Stomach smooth muscle (tissue), 2 donors: Measurements from ENCODE around the gene PDE4C.

Source experiments
- H3K27ac ChIP-seq: one replicate; pipeline ENCODE4 v1.7.0; 2013; ENCODE audit warnings: mild to moderate bottlenecking, low read length, inconsistent platforms
- H3K27me3 ChIP-seq, 2 donors: one replicate each; pipeline ENCODE4 v1.7.0; 2013; ENCODE audit warnings: low read length in 2 of 2; ENCODE audit not compliant: insufficient read depth in 2 of 2, control insufficient read depth in 1 of 2
- H3K36me3 ChIP-seq, 2 donors: one replicate each; pipeline ENCODE4 v1.7.0; 2013; ENCODE audit warnings: low read length in 2 of 2; ENCODE audit not compliant: control insufficient read depth in 2 of 2, insufficient read depth in 2 of 2
- H3K4me1 ChIP-seq: one replicate; pipeline ENCODE4 v1.7.0; 2013; ENCODE audit warnings: low read length; ENCODE audit not compliant: control insufficient read depth, insufficient read depth
- H3K4me3 ChIP-seq, 2 donors: one replicate each; pipeline ENCODE4 v1.7.0; 2013; ENCODE audit warnings: low read length in 2 of 2
- H3K9ac ChIP-seq, 2 donors: one replicate each; pipeline ENCODE4 v1.7.0; 2013; ENCODE audit warnings: low read length in 2 of 2, mild to moderate bottlenecking in 1 of 2
- H3K9me3 ChIP-seq, 2 donors: one replicate each; pipeline ENCODE4 v1.7.0; 2013; ENCODE audit warnings: low read length in 2 of 2; ENCODE audit not compliant: control insufficient read depth in 2 of 2
- donor health status: healthy.
- donor health status: Pancreatic carcinoma.

PDE4C gene

GRCh38 chr19:18194554-18195238 is 31.5 kb downstream of the PDE4C start:
- H3K36me3 ChIP-seq, result peaks cover 8 to 26% of the 10 kb centered on the region in 2 donors
- H3K4me1 ChIP-seq, result peaks cover 27% of the 10 kb centered on the region
- H3K9me3 ChIP-seq, result no peaks in the 10 kb centered on the region
- H3K4me3 ChIP-seq, result peak overlapping the region; percentile 81 to 83
- peak overlapping the region; percentile 97 for H3K27ac ChIP-seq
- peak overlapping the region; percentile 82 to 89 for H3K9ac ChIP-seq
- no peaks in the 10 kb centered on the region for H3K27me3 ChIP-seq

- Histone ChIP-seq H3K4me1 (peaks cover 27% of the 10 kb centered on the region), H3K27me3 (no peaks in the 10 kb centered on the region), H3K4me3 (peak overlapping the region; percentile 81 to 83), H3K9me3 (no peaks in the 10 kb centered on the region), H3K9ac (peak overlapping the region; percentile 82 to 89), H3K36me3 (peaks cover 8 to 26% of the 10 kb centered on the region in 2 donors), H3K27ac (peak overlapping the region; percentile 97)
Observed at GRCh38 chr19:18194181-18194530, 32.1 kb downstream of the PDE4C start.

- Histone ChIP-seq H3K9me3 (no peaks in the 10 kb centered on the region), H3K27ac (peak overlapping the region; percentile 97), H3K9ac (peak overlapping the region; percentile 82 to 89), H3K4me1 (peaks cover 27% of the 10 kb centered on the region), H3K27me3 (no peaks in the 10 kb centered on the region), H3K36me3 (peaks cover 8 to 21% of the 10 kb centered on the region in 2 donors), H3K4me3 (peak overlapping the region; percentile 81 to 83)
Observed at GRCh38 chr19:18193388-18194180, 32.7 kb downstream of the PDE4C start.

- H3K27ac ChIP-seq, result peak within 1 kb of the TSS; percentile 97
- peaks cover 3 to 13% of the 10 kb centered on the region in 2 donors for H3K36me3 ChIP-seq
- peak within 1 kb of the TSS; percentile 81 to 83 for H3K4me3 ChIP-seq
- peak within 1 kb of the TSS; percentile 89 to 90 for H3K9ac ChIP-seq
- H3K4me1 ChIP-seq, result peaks cover 27% of the 10 kb centered on the region
- no peaks in the 10 kb centered on the region for H3K27me3 ChIP-seq
- no peaks in the 10 kb centered on the region for H3K9me3 ChIP-seq
Observed at GRCh38 chr19:18192673-18193387, 33.4 kb downstream of the PDE4C start, which contains the start of gene MPV17L2. Gene MPV17L2, plus strand, starts transcription at chr19:18193218. Its CDS starts 64 bp downstream, at chr19:18193282.

GRCh38 chr19:18191640-18192062 is 34.6 kb downstream of the PDE4C start:
- peak overlapping the region; percentile 56 to 82 for H3K4me3 ChIP-seq
- H3K36me3 ChIP-seq, result peaks cover 3 to 8% of the 10 kb centered on the region in 2 donors
- H3K27me3 ChIP-seq, result no peaks in the 10 kb centered on the region
- no peaks in the 10 kb centered on the region for H3K9me3 ChIP-seq
- peaks cover 27% of the 10 kb centered on the region for H3K4me1 ChIP-seq
- H3K27ac ChIP-seq, result peak overlapping the region; percentile 97
- H3K9ac ChIP-seq, result peak overlapping the region; percentile 87 to 90

GRCh38 chr19:18190278-18190677 is 36.0 kb downstream of the PDE4C start:
- no peak overlapping the region for H3K9ac ChIP-seq
- H3K4me3 ChIP-seq, result no peak overlapping the region
- H3K9me3 ChIP-seq, result no peaks in the 10 kb centered on the region
- peaks cover 24% of the 10 kb centered on the region for H3K4me1 ChIP-seq
- H3K27me3 ChIP-seq, result no peaks in the 10 kb centered on the region
- no peaks in the 10 kb centered on the region for H3K36me3 ChIP-seq
- H3K27ac ChIP-seq, result no peak overlapping the region

- Histone ChIP-seq H3K9me3 (no peaks in the 10 kb centered on the region), H3K4me1 (no peaks in the 10 kb centered on the region), H3K27ac (no peak overlapping the region), H3K36me3 (no peaks in the 10 kb centered on the region), H3K4me3 (no peak overlapping the region), H3K27me3 (no peaks in the 10 kb centered on the region), H3K9ac (no peak overlapping the region)
Observed at GRCh38 chr19:18185538-18185937, 40.7 kb downstream of the PDE4C start.

GRCh38 chr19:18183529-18183928 is 42.7 kb downstream of the PDE4C start:
- Histone ChIP-seq H3K4me3 (no peak overlapping the region), H3K27ac (no peak overlapping the region)

GRCh38 chr19:18179957-18180356 is 46.3 kb downstream of the PDE4C start:
- no peak overlapping the region for H3K4me3 ChIP-seq
- no peaks in the 10 kb centered on the region for H3K27me3 ChIP-seq
- no peaks in the 10 kb centered on the region for H3K4me1 ChIP-seq
- no peaks in the 10 kb centered on the region for H3K36me3 ChIP-seq
- no peak overlapping the region for H3K9ac ChIP-seq
- H3K27ac ChIP-seq, result no peak overlapping the region
- no peaks in the 10 kb centered on the region for H3K9me3 ChIP-seq

More at GRCh38 chr19:18183529-18183928, 42.7 kb downstream of the PDE4C start:
- Histone ChIP-seq H3K36me3 (no peaks in the 10 kb centered on the region), H3K9ac (no peak overlapping the region), H3K27me3 (no peaks in the 10 kb centered on the region), H3K9me3 (no peaks in the 10 kb centered on the region), H3K4me1 (no peaks in the 10 kb centered on the region)

- Histone ChIP-seq H3K4me3 (no peak overlapping the region), H3K36me3 (no peaks in the 10 kb centered on the region), H3K9me3 (no peaks in the 10 kb centered on the region), H3K4me1 (peaks cover 12% of the 10 kb centered on the region), H3K27me3 (no peaks in the 10 kb centered on the region), H3K9ac (no peak overlapping the region), H3K27ac (no peak overlapping the region)
Observed at GRCh38 chr19:18176367-18177310, 49.6 kb downstream of the PDE4C start.
